Mesenchymal stem cell (in vitro differentiated cells and primary cell): ENCODE results near the gene RBM18.
A peak's percentile ranks its signal among the peaks of the same experiment; 100 is the strongest.

Experiments used
- DNase-seq: peaks from one replicate; pipeline ENCODE4 v3.0.0-alpha.2; 2013
- H2AFZ ChIP-seq: one replicate; pipeline ENCODE4 v1.6.1; 2013; ENCODE audit warnings: low read depth, mild to moderate bottlenecking, control low read depth, inconsistent platforms, low read length, moderate library complexity
- H2AK5ac ChIP-seq: 2 replicates; pipeline ENCODE4 v1.6.1; 2013; ENCODE audit warnings: low read length, moderate library complexity, mild to moderate bottlenecking, inconsistent platforms; ENCODE audit not compliant: severe bottlenecking
- H2BK120ac ChIP-seq: one replicate; pipeline ENCODE4 v1.6.1; 2013; ENCODE audit warnings: low read depth, mild to moderate bottlenecking, inconsistent platforms, low read length, moderate library complexity
- H2BK12ac ChIP-seq, 2 experiments: one replicate each; pipeline ENCODE4 v1.6.1; 2013; ENCODE audit warnings: inconsistent platforms in 2 of 2, low read length in 2 of 2, mild to moderate bottlenecking in 2 of 2, moderate library complexity in 2 of 2, control low read depth in 1 of 2
- H2BK15ac ChIP-seq: one replicate; pipeline ENCODE4 v1.6.1; 2013; ENCODE audit warnings: mild to moderate bottlenecking, low read depth, inconsistent platforms; ENCODE audit not compliant: poor library complexity, severe bottlenecking
- H2BK5ac ChIP-seq: 2 replicates; pipeline ENCODE4 v1.6.1; 2013; ENCODE audit warnings: low read depth, mild to moderate bottlenecking, low read length, control low read depth, inconsistent platforms; ENCODE audit not compliant: poor library complexity, severe bottlenecking
- H3K14ac ChIP-seq, 2 experiments: one replicate each; pipeline ENCODE4 v1.6.1; 2013; ENCODE audit warnings: inconsistent platforms in 2 of 2, low read length in 2 of 2, control low read depth in 1 of 2, mild to moderate bottlenecking in 1 of 2, moderate library complexity in 1 of 2
- H3K18ac ChIP-seq, 2 experiments: one replicate each; pipeline ENCODE4 v1.6.1; 2013; ENCODE audit warnings: inconsistent platforms in 2 of 2, low read length in 2 of 2, control low read depth in 1 of 2, low read depth in 1 of 2, mild to moderate bottlenecking in 1 of 2
- H3K23ac ChIP-seq, 2 experiments: one replicate each; pipeline ENCODE4 v1.6.1; 2013; ENCODE audit warnings: inconsistent platforms in 2 of 2, low read length in 2 of 2, mild to moderate bottlenecking in 2 of 2, moderate library complexity in 2 of 2, control low read depth in 1 of 2
- H3K27ac ChIP-seq: 2 replicates; pipeline ENCODE4 v1.5.1; 2013; ENCODE audit warnings: mild to moderate bottlenecking, moderate library complexity, low read length, control low read depth, inconsistent platforms; ENCODE audit not compliant: poor library complexity, severe bottlenecking
- H3K27me3 ChIP-seq, 2 experiments: 2 replicates each; pipeline versions ENCODE4 v1.6.1 to v1.7.0; 2013; ENCODE audit warnings: low read length in 2 of 2, mild to moderate bottlenecking in 2 of 2, moderate library complexity in 2 of 2, control low read depth in 1 of 2, inconsistent platforms in 1 of 2; ENCODE audit not compliant: control insufficient read depth in 1 of 2, insufficient read depth in 1 of 2
- H3K36me3 ChIP-seq, 2 experiments: 2 replicates each; pipeline versions ENCODE4 v1.6.1 to v1.7.0; 2013; ENCODE audit warnings: low read length in 2 of 2, control low read depth in 1 of 2, inconsistent platforms in 1 of 2, low read depth in 1 of 2, mild to moderate bottlenecking in 1 of 2; ENCODE audit not compliant: insufficient read depth in 2 of 2, control insufficient read depth in 1 of 2
- H3K4ac ChIP-seq, 2 experiments: one replicate each; pipeline ENCODE4 v1.6.1; 2013; ENCODE audit warnings: inconsistent platforms in 2 of 2, low read length in 2 of 2, mild to moderate bottlenecking in 2 of 2, moderate library complexity in 2 of 2, control low read depth in 1 of 2, low read depth in 1 of 2
- H3K4me1 ChIP-seq: 2 replicates; pipeline ENCODE4 v1.6.1; 2013; ENCODE audit warnings: low read depth, low read length, control low read depth; ENCODE audit not compliant: control insufficient read depth, insufficient read depth
- H3K4me2 ChIP-seq: 2 replicates; pipeline ENCODE4 v1.6.1; 2013; ENCODE audit warnings: low read length, mild to moderate bottlenecking, inconsistent platforms; ENCODE audit not compliant: poor library complexity, severe bottlenecking
- H3K4me3 ChIP-seq, 2 experiments: 2 replicates each; pipeline versions ENCODE4 v1.5.1 to v1.7.0; 2013; ENCODE audit warnings: low read length in 2 of 2, mild to moderate bottlenecking in 2 of 2, control low read depth in 1 of 2, low read depth in 1 of 2; ENCODE audit not compliant: insufficient read depth in 1 of 2
- H3K79me1 ChIP-seq: replicated peaks from 2 replicates; pipeline ENCODE4 v1.6.1; 2013; ENCODE audit warnings: mild to moderate bottlenecking, control low read depth, low read length, inconsistent platforms; ENCODE audit not compliant: poor library complexity, severe bottlenecking
- H3K9ac ChIP-seq: 2 replicates; pipeline ENCODE4 v1.7.0; 2013; ENCODE audit warnings: mild to moderate bottlenecking, low read length, moderate library complexity
- H3K9me3 ChIP-seq: 2 replicates; pipeline ENCODE4 v1.7.0; 2013; ENCODE audit warnings: mild to moderate bottlenecking, low read length; ENCODE audit not compliant: control insufficient read depth
- H4K8ac ChIP-seq: one replicate; pipeline ENCODE4 v1.6.1; 2013; ENCODE audit warnings: inconsistent platforms, mild to moderate bottlenecking, low read length, moderate library complexity
- H4K91ac ChIP-seq: one replicate; pipeline ENCODE4 v1.6.1; 2013; ENCODE audit warnings: mild to moderate bottlenecking, low read length, inconsistent platforms
- WGBS: methylation state at CpG from one replicate; pipeline ENCODE4 v1.1.7; 2013; ENCODE audit warnings: mixed read lengths; 5-methylcytosine and 5-hydroxymethylcytosine counted together

RBM18 gene

DNA sequence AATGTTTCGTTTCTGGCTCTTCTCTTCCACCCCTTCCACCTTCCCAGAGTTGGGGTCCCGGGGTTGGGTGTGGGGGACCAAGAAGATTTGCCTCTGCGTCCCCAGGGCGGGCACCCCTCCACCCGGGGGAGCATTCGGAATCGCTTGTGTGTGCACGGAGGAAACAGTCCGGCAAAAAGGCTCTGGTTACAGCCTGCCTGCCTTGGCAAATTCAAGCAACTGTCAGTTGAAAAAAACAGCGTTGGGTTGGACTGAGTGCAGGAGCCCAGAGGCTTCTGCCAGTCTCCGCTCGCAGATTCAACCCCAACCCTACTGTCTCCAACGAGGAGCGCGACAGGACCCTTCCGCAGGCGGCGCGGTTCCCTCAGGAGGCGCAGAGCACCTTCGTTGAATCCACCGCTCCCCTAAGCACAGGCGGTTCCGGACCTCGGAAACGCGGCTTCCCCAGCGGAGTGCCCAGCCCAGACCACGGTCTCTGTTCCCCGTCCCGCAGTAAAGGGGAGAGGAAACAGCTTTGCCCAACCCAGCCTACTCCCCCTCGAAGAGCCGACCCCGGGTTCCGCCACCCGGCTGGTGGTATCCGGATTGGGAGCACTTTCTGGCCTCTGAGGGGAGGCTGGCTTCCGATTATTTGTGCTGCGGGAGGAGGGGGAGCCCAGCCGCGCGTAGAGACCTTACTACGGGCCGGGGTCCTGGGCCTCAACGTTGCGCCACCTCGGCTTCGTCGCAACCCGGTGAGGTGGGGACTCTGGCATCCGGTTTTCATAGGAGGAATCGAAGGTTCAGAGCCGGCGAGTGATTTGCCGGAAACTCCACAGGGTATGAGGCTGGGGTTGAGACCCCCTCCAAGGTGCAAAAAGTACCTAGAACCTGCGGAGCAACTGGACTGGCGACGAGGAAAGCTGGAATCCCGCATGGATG lies 45.4 kb downstream of the RBM18 start:
- no peak overlapping the region for H3K14ac ChIP-seq
- H2BK12ac ChIP-seq: no peak overlapping the region
- peak overlapping the region in 1 of 2 experiments; percentile 66 for H3K23ac ChIP-seq
- H2AK5ac ChIP-seq: no peak overlapping the region
- no peak overlapping the region for H3K18ac ChIP-seq
- no peak overlapping the region for H2BK120ac ChIP-seq
- no peak overlapping the region for H2BK15ac ChIP-seq
- H3K9ac ChIP-seq: no peak overlapping the region
- H2AFZ ChIP-seq: no peak overlapping the region
- H3K79me1 ChIP-seq: no peaks in the 10 kb centered on the region
- DNase-seq: no peak
- H3K9me3 ChIP-seq: no peaks in the 10 kb centered on the region
- no peaks in the 10 kb centered on the region for H3K36me3 ChIP-seq
- peaks cover 96 to 100% of the 10 kb centered on the region in 2 experiments for H3K27me3 ChIP-seq
- no peak overlapping the region for H3K27ac ChIP-seq
- no peak overlapping the region for H4K91ac ChIP-seq
- H2BK5ac ChIP-seq: no peak overlapping the region
- no peak overlapping the region for H3K4ac ChIP-seq
- H3K4me3 ChIP-seq: peak overlapping the region in 1 of 2 experiments; percentile 21
- H4K8ac ChIP-seq: no peak overlapping the region
- H3K4me2 ChIP-seq: peak overlapping the region; percentile 3
- WGBS: 2% methylated on average over 58 of the region's 59 CpGs
- peaks cover 21% of the 10 kb centered on the region for H3K4me1 ChIP-seq

DNA sequence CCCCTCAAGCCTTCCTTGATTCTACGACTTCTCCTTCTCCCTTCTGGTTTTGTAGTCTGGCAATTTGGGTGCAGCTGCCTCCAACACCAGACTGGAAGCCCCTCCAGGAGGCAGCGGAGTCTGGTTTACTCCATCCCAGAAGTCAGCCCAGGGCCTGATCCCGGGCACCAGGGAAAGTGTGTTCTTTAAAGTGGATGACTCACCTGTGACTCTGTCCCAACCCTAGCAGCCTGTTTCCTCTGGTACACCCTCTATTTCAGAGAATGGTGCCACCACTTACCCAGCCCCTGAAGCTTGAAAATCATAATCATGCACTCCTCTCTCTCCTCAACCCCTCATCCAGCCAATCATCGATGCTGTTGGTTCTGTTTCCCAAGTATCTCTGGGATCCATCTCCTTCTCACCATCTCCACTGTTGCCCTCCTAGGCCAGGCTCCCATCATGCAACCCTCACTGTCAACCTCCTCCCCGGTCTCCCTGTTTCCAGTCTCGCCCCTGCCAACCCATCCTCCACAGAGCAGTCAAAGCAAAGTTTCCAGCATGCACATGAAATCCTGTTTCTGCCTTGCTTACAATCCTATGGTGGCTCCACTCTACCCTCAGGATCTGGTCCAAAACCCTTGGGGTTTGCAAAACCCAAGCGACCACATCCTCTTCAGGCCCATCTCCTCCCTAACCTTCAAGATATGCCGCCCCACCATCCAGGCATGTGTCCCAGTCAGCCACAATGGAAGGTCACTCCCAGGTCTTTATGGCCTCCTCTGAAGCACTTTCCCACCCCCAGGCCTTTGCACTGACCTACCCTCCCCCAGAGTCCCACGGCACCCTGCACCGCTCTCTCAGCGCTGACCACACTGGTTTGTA lies 46.3 kb downstream of the RBM18 start:
- Histone ChIP-seq H3K27me3 (peaks cover 94 to 98% of the 10 kb centered on the region in 2 experiments), H3K4ac (no peak overlapping the region), H3K36me3 (no peaks in the 10 kb centered on the region), H2BK5ac (no peak overlapping the region), H3K9me3 (no peaks in the 10 kb centered on the region), H3K4me1 (peaks cover 30% of the 10 kb centered on the region), H3K4me3 (no peak overlapping the region), H3K14ac (no peak overlapping the region), H4K91ac (no peak overlapping the region), H2BK12ac (no peak overlapping the region), H4K8ac (no peak overlapping the region), H2AK5ac (no peak overlapping the region), H3K27ac (no peak overlapping the region), H3K23ac (no peak overlapping the region), H2AFZ (no peak overlapping the region), H2BK120ac (no peak overlapping the region), H2BK15ac (no peak overlapping the region), H3K79me1 (no peaks in the 10 kb centered on the region), H3K4me2 (peak overlapping the region; percentile 3), H3K18ac (no peak overlapping the region), H3K9ac (no peak overlapping the region)
- WGBS: 23% methylated on average over 11 of the region's 11 CpGs
- no peak for DNase-seq

DNA sequence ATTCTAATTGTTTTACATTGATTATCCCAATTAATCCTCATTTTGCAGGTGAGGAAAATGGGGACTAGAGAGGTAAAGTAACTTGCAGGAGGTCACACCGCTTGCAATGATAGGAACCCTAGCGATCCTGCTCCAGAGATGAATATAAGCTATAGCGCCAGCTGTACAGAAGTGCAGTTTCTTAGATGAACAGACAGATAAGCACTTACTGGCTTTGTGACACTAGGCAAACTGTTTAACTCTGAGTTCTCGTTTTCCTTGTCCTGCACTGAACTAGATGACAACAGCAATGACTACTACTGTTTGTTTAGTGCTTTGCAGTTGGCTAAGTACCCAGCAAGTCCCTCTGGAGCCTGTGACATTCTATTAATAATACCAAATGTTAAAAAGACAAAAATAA lies 47.0 kb downstream of the RBM18 start:
- H3K9ac ChIP-seq: no peak overlapping the region
- 69% methylated on average over 4 of the region's 4 CpGs for WGBS
- no peak overlapping the region for H3K18ac ChIP-seq
- no peak overlapping the region for H3K27ac ChIP-seq
- no peaks in the 10 kb centered on the region for H3K36me3 ChIP-seq
- no peak overlapping the region for H2AFZ ChIP-seq
- H3K9me3 ChIP-seq: no peaks in the 10 kb centered on the region
- no peak overlapping the region for H2BK12ac ChIP-seq
- H2BK120ac ChIP-seq: no peak overlapping the region
- H3K4me1 ChIP-seq: peaks cover 31% of the 10 kb centered on the region
- no peaks in the 10 kb centered on the region for H3K79me1 ChIP-seq
- no peak overlapping the region for H2BK15ac ChIP-seq
- no peak overlapping the region for H3K14ac ChIP-seq
- no peak overlapping the region for H3K4ac ChIP-seq
- H3K23ac ChIP-seq: no peak overlapping the region
- no peak overlapping the region for H3K4me2 ChIP-seq
- no peak for DNase-seq
- H4K91ac ChIP-seq: no peak overlapping the region
- no peak overlapping the region for H2AK5ac ChIP-seq
- H4K8ac ChIP-seq: no peak overlapping the region
- peaks cover 94 to 98% of the 10 kb centered on the region in 2 experiments for H3K27me3 ChIP-seq
- no peak overlapping the region for H3K4me3 ChIP-seq
- H2BK5ac ChIP-seq: no peak overlapping the region
